Esophagus (tissue), 2 donors: ENCODE measurements around the gene TWIST1. TPM values are rescaled to one million over a fixed set of nuclear protein-coding genes. Genes with fewer than 3 reads are reported as not detected.

Experiments used
- H3K27ac ChIP-seq, 2 donors: one replicate each; pipeline ENCODE4 v1.5.1; 2013; ENCODE audit warnings: low read depth in 2 of 2, mild to moderate bottlenecking in 2 of 2, inconsistent platforms in 1 of 2, low read length in 1 of 2, moderate library complexity in 1 of 2
- H3K27me3 ChIP-seq, 2 donors: one replicate each; pipeline ENCODE4 v1.6.1; 2013; ENCODE audit warnings: low read length in 2 of 2, control low read depth in 1 of 2, mild to moderate bottlenecking in 1 of 2; ENCODE audit not compliant: insufficient read depth in 2 of 2, control insufficient read depth in 1 of 2
- H3K36me3 ChIP-seq, 2 donors: one replicate each; pipeline ENCODE4 v1.6.1; 2013; ENCODE audit warnings: low read length in 1 of 2; ENCODE audit not compliant: control insufficient read depth in 2 of 2, insufficient read depth in 2 of 2
- H3K4me1 ChIP-seq, 2 donors: one replicate each; pipeline ENCODE4 v1.6.1; 2013; ENCODE audit warnings: low read length in 1 of 2; ENCODE audit not compliant: control insufficient read depth in 2 of 2, insufficient read depth in 2 of 2
- H3K4me3 ChIP-seq, 2 donors: one replicate each; pipeline ENCODE4 v1.5.1; 2013; ENCODE audit warnings: low read length in 2 of 2, mild to moderate bottlenecking in 2 of 2, low read depth in 1 of 2, moderate library complexity in 1 of 2
- H3K9me3 ChIP-seq, 2 donors: one replicate each; pipeline ENCODE4 v1.6.1; 2013; ENCODE audit warnings: mild to moderate bottlenecking in 2 of 2, low read depth in 1 of 2, low read length in 1 of 2, moderate library complexity in 1 of 2; ENCODE audit not compliant: control insufficient read depth in 2 of 2, insufficient read depth in 1 of 2
- WGBS, 2 donors: extraction: QIAGEN DNeasy Blood & Tissue Kit; methylation state at CpG; one replicate each; pipeline ENCODE4 v1.1.7; 2013; 5-methylcytosine and 5-hydroxymethylcytosine counted together
- polyA plus RNA-seq, 2 donors: library from polyadenylated mRNA; stranded (reverse); fragments of 200-250 nt; gene quantifications; one replicate each; pipeline ENCODE4 v1.2.3, GENCODE V29; 2013
- donor health status: healthy with polysubstance abuse.
- donor health status: Bipolar disorder and iron deficiency.

Gene TWIST1
- 1 to 10 TPM; 2.6 to 5.6 TPM for polyA plus RNA-seq

DNA sequence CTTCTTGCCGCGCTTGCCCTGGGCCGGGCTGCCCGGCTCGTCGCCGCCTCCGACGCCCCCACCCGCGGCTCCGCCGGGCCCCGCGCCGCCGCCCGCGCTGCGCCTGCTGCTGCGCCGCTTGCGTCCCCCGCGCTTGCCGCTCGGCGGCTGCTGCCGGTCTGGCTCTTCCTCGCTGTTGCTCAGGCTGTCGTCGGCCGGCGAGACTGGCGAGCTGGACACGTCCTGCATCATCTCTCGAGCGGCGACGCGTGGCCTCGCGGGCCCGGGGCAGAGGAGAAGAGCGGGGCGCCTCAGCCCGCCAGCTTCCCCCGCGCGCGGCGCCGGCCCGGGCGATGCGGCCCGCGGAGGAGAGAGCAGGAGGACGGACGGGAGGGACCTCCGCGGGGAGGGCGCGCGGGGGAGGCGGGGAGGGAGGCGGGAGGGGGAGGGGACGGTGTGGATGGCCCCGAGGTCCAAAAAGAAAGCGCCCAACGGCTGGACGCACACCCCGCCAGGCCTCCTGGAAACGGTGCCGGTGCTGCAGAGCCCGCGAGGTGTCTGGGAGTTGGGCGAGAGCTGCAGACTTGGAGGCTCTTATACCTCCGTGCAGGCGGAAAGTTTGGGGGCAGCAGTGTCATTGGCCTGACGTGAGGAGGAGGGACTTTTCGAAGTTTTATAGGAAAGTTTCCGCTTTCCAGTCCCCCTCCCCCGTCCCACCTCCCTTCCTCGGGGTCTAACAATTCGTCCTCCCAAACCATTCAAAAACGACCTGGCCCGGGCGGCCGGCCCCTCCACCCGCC is at the start of gene TWIST1:
TWIST1 (minus strand) TSS at position 546 of the 779 bp plus-strand sequence; CDS start at position 231, 315 bp downstream.
- Histone ChIP-seq H3K27me3 (peaks cover 0 to 18% of the 10 kb centered on the region in 2 donors), H3K36me3 (no peaks in the 10 kb centered on the region), H3K9me3 (peaks cover 0 to 6% of the 10 kb centered on the region in 2 donors), H3K4me1 (peaks cover 0 to 9% of the 10 kb centered on the region in 2 donors), H3K27ac (peak within 1 kb of the TSS; percentile 63 to 71), H3K4me3 (peak within 1 kb of the TSS; percentile 65 to 67)
- WGBS, 2 donors = 0 to 2% methylated on average over 55 to 91 of the region's 91 CpGs

DNA sequence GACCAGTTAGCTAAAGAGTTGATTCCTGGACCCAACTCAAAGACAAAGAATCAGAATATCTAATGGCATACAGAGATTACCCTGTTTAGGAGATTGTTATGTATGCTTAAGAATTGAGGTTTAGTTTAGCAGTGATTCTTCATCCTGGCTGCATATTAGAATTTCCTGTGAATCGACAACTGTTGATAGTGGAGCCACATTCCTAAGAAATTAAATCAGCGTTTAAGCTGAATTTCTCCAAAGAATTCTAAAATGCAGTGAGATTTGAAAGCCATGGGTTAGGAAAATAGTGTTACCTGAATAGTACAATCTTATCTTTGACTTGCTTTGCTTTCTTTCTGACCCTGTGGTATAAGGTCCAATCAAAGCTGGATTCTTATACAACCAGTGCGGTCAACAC is 44.2 kb upstream of the TWIST1 start:
- Histone ChIP-seq H3K27ac (no peak overlapping the region), H3K4me3 (no peak overlapping the region), H3K4me1 (no peaks in the 10 kb centered on the region), H3K36me3 (no peaks in the 10 kb centered on the region), H3K27me3 (no peaks in the 10 kb centered on the region), H3K9me3 (no peaks in the 10 kb centered on the region)
- 49 to 70% methylated on average over 3 of the region's 3 CpGs for WGBS, 2 donors

DNA sequence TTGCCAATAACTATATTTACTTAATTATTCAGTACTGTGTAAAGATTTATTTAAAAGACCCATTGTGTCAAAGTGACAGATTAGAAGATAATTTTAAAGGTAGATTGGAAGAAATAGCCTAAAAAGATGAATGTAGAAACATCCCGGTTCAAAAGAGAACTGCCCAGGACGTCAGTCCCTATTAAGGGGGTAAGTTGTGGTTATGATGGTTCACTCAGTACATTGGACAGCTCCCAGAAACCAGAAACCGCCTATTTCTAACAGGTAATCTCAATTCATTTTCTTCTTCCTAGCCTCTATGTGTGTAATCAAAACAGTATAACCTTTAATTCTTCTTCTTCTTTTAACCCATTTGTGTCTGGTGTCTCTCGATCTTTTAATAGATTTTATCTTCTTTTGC is 29.3 kb upstream of the TWIST1 start:
- no peaks in the 10 kb centered on the region for H3K36me3 ChIP-seq
- peaks cover 3 to 12% of the 10 kb centered on the region in 2 donors for H3K27me3 ChIP-seq
- 10 to 12% methylated on average over 4 of the region's 4 CpGs for WGBS, 2 donors
- H3K4me1 ChIP-seq = no peaks in the 10 kb centered on the region
- no peak overlapping the region for H3K4me3 ChIP-seq
- no peak overlapping the region for H3K27ac ChIP-seq
- peaks cover 0 to 8% of the 10 kb centered on the region in 2 donors for H3K9me3 ChIP-seq

DNA sequence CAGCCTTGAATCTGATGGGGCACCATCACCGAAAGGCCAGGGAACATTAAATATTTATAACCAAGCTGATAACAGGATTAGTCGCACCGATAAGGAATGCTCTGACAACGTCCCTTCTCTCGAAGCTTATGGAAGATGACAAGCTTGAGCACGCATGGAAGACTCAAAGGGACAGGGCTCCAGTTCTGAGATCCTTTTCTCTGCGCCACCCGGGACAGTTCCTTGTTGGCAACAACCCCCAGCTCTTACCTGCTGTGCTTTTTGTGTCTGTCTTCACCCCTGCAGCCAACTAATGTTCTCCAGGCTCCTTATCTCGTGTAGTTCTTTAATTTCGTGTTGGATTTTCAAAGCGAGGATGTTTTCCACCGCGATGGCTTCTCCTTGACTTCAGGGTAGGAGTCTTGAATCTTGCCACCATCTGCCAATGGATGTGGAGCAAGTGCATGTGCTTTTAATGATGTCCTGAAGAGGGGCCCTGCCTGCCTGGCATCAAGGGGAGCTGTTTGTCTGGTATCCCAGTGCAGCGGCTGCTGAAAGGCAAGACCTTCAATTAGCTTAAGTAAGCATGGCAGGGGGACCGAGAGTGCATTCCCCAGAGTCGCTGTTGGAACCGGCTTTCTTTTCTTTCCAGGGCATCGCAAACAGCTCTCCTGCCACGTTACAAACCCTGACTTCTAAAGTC is 28.1 kb upstream of the TWIST1 start:
- H3K4me3 ChIP-seq = no peak overlapping the region
- no peaks in the 10 kb centered on the region for H3K4me1 ChIP-seq
- peaks cover 3 to 12% of the 10 kb centered on the region in 2 donors for H3K27me3 ChIP-seq
- no peak overlapping the region for H3K27ac ChIP-seq
- no peaks in the 10 kb centered on the region for H3K36me3 ChIP-seq
- 10 to 13% methylated on average over 19 of the region's 19 CpGs for WGBS, 2 donors
- peaks cover 0 to 8% of the 10 kb centered on the region in 2 donors for H3K9me3 ChIP-seq

DNA sequence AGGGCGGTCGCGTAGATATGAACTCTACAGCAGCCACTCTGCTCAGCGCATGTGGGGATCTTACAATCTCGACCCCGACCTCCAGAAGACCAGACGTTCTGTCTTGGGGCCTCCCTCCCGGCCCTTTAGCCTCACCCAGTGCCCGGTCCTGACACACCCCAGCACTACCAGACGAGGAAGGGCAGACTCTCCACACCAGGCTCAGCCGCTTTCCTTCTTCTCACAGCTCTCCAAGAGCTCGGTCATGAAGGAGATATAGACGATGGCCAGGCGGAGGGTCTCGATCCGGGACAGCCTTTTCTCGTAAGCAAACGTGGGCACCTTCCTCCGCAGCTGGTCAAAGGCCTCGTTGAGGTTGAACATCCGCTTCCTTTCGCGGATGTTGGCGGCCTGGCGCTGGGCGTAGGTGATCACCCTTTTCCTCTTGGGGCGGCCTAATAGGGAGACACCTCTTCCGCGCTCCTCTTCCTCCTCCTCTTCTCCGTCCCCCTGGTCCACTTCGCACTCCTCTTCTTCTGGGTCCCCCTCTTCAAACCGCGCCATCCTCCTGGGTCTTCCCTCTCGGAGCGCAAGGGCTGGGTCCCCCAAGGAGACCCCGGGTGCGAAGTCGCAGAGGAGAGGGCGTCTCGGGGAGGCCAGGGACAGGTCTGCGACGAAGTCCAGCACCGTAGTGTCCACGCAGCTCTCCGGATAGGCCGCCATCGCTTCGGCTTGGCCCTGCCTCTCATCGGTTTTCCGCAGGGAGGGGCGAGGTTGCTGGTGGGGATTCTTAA is 27.4 kb upstream of the TWIST1 start, which contains the start of gene FERD3L:
FERD3L (minus strand) TSS at position 761 of the 773 bp plus-strand sequence; CDS start at position 702, 59 bp downstream.
- Histone ChIP-seq H3K4me1 (no peaks in the 10 kb centered on the region), H3K4me3 (peak within 1 kb of the TSS in 1 of 2 donors; percentile 8), H3K36me3 (no peaks in the 10 kb centered on the region), H3K27ac (no peak within 1 kb of the TSS), H3K27me3 (peaks cover 3 to 12% of the 10 kb centered on the region in 2 donors), H3K9me3 (peaks cover 0 to 8% of the 10 kb centered on the region in 2 donors)
- WGBS, 2 donors = 11 to 13% methylated on average over 51 of the region's 51 CpGs

DNA sequence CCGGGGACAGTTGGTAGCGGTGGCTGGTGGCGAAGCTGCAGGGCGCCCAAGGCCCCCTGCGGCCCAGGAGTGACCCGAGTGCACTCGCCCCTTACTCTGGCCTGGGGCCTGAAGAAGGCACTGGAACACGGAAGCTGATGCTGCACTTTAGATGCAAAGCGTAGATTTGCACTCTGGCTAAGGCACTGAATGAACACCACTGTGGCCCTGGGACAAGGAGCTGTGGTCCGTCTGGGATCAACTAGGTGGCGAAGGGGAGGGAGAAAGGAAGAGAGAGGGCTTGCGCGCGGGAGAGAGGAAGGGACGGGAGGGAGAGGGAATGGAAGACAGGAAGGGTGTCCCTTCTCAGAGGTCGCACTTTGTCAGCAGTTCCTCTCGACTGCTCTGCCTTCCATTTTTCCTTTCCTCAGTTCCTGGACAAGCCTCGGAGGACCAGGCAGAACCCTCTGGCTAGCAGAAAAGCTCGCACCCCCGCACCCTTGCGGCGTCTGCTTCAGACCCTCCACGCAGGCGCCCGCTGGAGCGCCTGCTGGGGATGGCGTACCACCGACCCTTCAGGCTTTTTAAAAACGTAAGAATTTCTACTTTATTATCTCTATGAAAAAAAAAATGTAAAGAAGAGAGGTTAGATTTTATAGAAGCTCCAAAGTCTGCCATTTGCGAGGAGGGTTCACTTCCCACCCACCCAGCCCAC is 26.6 kb upstream of the TWIST1 start:
- 11 to 12% methylated on average over 30 of the region's 30 CpGs for WGBS, 2 donors
- Histone ChIP-seq H3K27me3 (peaks cover 3 to 12% of the 10 kb centered on the region in 2 donors), H3K4me3 (no peak overlapping the region)

DNA sequence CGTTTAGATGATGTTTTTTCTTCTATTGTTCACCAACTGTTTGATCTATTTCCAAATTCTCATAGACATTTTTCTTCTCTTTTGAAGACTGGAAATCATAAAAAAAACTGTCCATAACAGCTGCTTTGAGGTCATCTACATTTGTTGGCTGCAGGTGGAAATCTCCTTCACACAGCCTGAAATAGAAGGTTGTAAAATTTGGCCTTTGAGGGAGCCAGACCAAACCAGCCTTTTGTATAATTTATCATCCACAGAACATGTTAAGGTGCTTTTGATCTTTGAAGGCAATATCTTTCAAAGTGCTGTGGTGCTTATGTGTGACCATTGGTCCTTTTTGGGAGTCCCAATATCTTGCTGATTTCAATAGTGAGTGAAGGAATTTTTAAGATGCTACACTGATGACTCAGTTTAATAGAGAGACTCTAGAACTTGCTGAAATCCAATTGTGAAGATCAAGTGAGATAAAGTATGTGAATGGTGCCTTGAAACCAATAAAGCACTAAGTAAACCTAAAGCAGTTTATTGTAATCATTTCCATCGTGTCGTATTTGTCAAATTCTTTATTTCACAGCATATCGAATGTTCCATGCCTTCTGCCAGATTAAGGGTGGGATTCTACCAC is 22.4 kb upstream of the TWIST1 start:
- 76 to 81% methylated on average over 4 of the region's 4 CpGs for WGBS, 2 donors
- Histone ChIP-seq H3K27ac (no peak overlapping the region), H3K9me3 (peaks cover 0 to 3% of the 10 kb centered on the region in 2 donors), H3K4me1 (no peaks in the 10 kb centered on the region), H3K27me3 (peaks cover 0 to 3% of the 10 kb centered on the region in 2 donors), H3K4me3 (no peak overlapping the region), H3K36me3 (no peaks in the 10 kb centered on the region)

More for the DNA sequence above, 26.6 kb upstream of the TWIST1 start:
- Histone ChIP-seq H3K27ac (no peak overlapping the region), H3K4me1 (no peaks in the 10 kb centered on the region), H3K9me3 (peaks cover 0 to 8% of the 10 kb centered on the region in 2 donors), H3K36me3 (no peaks in the 10 kb centered on the region)

DNA sequence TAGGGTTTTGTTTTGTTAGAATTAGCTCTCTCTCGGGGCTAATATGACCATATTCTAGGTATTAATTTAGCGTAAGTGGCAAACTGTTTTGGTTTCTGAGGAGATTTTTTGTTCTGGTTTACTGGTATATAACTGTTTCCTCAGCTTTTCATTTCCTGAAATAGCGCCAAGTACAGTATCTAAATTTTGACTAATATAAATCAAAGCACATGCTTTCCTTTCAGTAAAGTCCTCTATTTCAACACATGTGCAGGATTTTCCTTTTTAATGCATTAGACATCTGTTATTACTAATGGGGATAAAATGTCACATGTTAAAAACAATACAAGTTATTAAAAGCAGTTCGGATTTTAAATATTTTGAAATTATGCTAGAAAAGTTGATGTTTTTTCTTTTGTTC is 16.4 kb upstream of the TWIST1 start:
- Histone ChIP-seq H3K27ac (no peak overlapping the region), H3K4me3 (no peak overlapping the region), H3K36me3 (no peaks in the 10 kb centered on the region), H3K9me3 (no peaks in the 10 kb centered on the region), H3K27me3 (no peaks in the 10 kb centered on the region), H3K4me1 (no peaks in the 10 kb centered on the region)
- 51 to 55% methylated on average over 4 of the region's 4 CpGs for WGBS, 2 donors
